ENCODE measurements around the gene PTCSC3.

DNA sequence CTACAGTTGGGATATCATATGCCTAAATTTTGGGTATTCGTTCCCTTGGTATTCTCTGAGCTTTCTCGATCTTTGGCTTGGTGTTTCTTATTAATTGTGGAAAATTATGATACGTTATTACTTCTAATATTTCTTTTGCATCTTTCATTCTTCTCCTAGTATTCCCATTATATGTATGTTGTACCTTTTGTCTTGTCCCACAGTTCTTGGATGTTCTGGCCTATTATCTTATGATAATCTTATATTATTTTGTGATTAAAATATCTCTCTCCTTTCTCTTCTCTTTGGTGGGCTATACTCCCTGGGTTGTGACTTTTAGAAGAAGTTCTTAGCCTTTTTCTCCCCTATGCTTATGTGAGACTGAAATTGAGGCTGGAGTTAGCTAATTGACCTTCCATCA is 25.2 kb downstream of the PTCSC3 start:
- TF ChIP-seq POLR2A (IDR thresholded peaks at IDR 0.05; ENCODE audit: low read length), result no peak
- TF ChIP-seq GATA1 (IDR thresholded peaks at IDR 0.05; ENCODE audit: low read depth, low read length), result no peak

Data from erythroblast (primary cell).